WTC11 (cell line): Measurements from ENCODE around the gene HUS1. TPM values are rescaled to one million over a fixed set of nuclear protein-coding genes. Genes with fewer than 3 reads are reported as not detected.
A peak's percentile ranks its signal among the peaks of the same experiment; 100 is the strongest.

Experiments used
- ATAC-seq: fragments of 200-7000 bp; cut with Tn5 transposase; 2 replicates; pipeline ENCODE4 v1.10.0; 2021; ENCODE audit warnings: mild to moderate bottlenecking, moderate library complexity
- CTCF ChIA-PET: fragments of 300-600 bp; sonication (Branson Sonifier 250); formaldehyde crosslinking; loops from one replicate; lab custom pipeline; 2021; ENCODE audit warnings: antibody characterized with exemption; lab: Charles Lee
- POLR2A ChIA-PET: fragments of 350-600 bp; sonication (Branson Sonifier 250); formaldehyde crosslinking; loops from one replicate; lab custom pipeline; 2021; ENCODE audit warnings: antibody characterized with exemption; lab: Charles Lee
- DNase-seq: peaks from one replicate; pipeline ENCODE4 v3.0.0; 2021; ENCODE audit warnings: low spot score
- H3K27ac Mint-ChIP-seq: 2 replicates; pipeline ENCODE4 v1.8.0; 2021; ENCODE audit warnings: mixed read lengths
- H3K27me3 Mint-ChIP-seq: 2 replicates; pipeline ENCODE4 v1.8.0; 2021; ENCODE audit warnings: low read depth, mild to moderate bottlenecking, moderate library complexity, mixed read lengths
- H3K36me3 Mint-ChIP-seq: 2 replicates; pipeline ENCODE4 v1.8.0; 2021; ENCODE audit warnings: mixed read lengths
- H3K4me1 Mint-ChIP-seq: 2 replicates; pipeline ENCODE4 v1.8.0; 2022; ENCODE audit warnings: mixed read lengths
- H3K4me3 Mint-ChIP-seq: 2 replicates; pipeline ENCODE4 v1.8.0; 2021; ENCODE audit warnings: mild to moderate bottlenecking, moderate library complexity, mixed read lengths
- H3K9me3 Mint-ChIP-seq: 2 replicates; pipeline ENCODE4 v1.8.0; 2021; ENCODE audit warnings: mixed read lengths
- CTCF ChIP-seq: fragments of 200-600 bp; IDR thresholded peaks from 2 replicates; pipeline ENCODE4 v1.8.0; 2022; ENCODE audit warnings: antibody characterized with exemption
- MXD4 ChIP-seq: fragments of 250-450 bp; sonication (Bioruptor Pico); IDR thresholded peaks from 2 replicates; pipeline ENCODE4 v1.8.0; 2021; ENCODE audit warnings: mild to moderate bottlenecking, moderate library complexity, borderline replicate concordance
- SMAD4 ChIP-seq: sonication (generic); formaldehyde crosslinking; IDR thresholded peaks from 2 replicates; pipeline ENCODE4 v1.8.0; 2022; ENCODE audit warnings: mild to moderate bottlenecking, missing genetic modification reagents
- STAT6 ChIP-seq: sonication (generic); formaldehyde crosslinking; conservative IDR thresholded peaks from 2 replicates; pipeline ENCODE4 v1.8.1; 2023; ENCODE audit warnings: mild to moderate bottlenecking, low read depth, missing genetic modification reagents, moderate library complexity
- USF1 ChIP-seq: sonication (generic); formaldehyde crosslinking; IDR thresholded peaks from 2 replicates; pipeline ENCODE4 v1.8.0; 2022; ENCODE audit warnings: mild to moderate bottlenecking, missing genetic modification reagents
- ZNF281 ChIP-seq: sonication (generic); formaldehyde crosslinking; IDR thresholded peaks from 2 replicates; pipeline ENCODE4 v1.8.0; 2023; ENCODE audit warnings: mild to moderate bottlenecking, missing genetic modification reagents
- ZNF423 ChIP-seq: fragments of 250-450 bp; sonication (Bioruptor Pico); IDR thresholded peaks from 2 replicates; pipeline ENCODE4 v2.1.2; 2022; ENCODE audit warnings: mild to moderate bottlenecking, moderate library complexity
- total RNA-seq: library from RNA; stranded (reverse); gene quantifications from 3 replicates; pipeline ENCODE4 v1.2.3, GENCODE V29; 2021
- TF ChIP-seq, protein P1 (sequence below): fragments of 250-450 bp; sonication (Bioruptor Pico); IDR thresholded peaks from 2 replicates; pipeline ENCODE4 v1.9.0; 2021; ENCODE audit warnings: moderate library complexity, mild to moderate bottlenecking, inconsistent platforms, borderline replicate concordance
- TF ChIP-seq, protein P2 (sequence below): sonication (generic); formaldehyde crosslinking; IDR thresholded peaks from 2 replicates; pipeline ENCODE4 v1.8.1; 2023; ENCODE audit warnings: mild to moderate bottlenecking, missing genetic modification reagents, moderate library complexity

Gene HUS1
- total RNA-seq, 1 experiment from 2014 or later = 33.4 TPM

DNA sequence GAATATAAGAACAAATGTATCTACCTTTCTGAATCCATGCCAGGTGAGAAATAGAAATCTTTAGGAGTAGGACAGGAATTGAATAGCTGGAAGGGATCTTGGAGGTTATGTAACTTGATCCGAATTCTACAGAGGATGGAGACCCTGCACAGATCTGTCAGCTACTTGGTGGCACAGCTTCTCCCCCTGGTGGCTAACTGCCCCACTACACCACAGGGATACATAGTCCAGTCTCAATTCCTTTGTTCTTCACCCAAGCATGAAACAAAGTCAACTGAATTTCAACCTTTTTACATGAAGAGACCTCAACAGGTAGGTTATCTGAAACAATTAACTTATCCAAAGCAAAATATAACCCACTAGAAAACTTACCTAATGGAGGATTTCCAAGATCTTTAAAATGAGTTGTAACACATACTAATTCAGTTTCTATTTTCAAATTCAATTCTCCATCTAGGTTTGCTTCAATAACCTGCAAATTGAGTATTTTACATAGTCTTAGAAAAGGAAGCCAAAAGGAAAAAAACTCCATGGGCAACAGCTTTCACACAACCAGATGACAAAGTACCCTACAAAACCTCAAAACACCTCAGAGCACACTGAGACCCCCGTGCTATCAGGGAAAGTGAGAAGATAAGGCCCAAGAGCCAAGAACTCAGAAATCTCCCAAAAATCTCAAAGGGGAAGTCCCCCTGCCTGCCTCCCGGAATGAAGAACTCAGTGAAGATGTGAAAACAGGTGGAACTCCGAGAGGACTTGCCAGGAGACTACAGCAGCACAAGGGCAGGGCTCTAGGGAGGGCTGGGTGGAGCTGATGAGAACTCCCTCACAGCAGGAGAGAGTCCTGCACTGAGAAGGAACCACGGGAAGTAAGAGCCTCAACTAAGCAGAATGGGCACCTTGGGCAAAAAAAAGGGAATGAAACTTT lies 10.3 kb downstream of the HUS1 start:
- no peaks in the 10 kb centered on the region for H3K27me3 Mint-ChIP-seq
- H3K27ac Mint-ChIP-seq = peak overlapping the region; percentile 90
- DNase-seq (peak; percentile 86), ATAC-seq (peak; percentile 99)
- no peak overlapping the region; the same call in 1 of the 2 replicates for H3K4me3 Mint-ChIP-seq
- peaks cover 86% of the 10 kb centered on the region for H3K36me3 Mint-ChIP-seq
- TF ChIP-seq, protein P1, sequence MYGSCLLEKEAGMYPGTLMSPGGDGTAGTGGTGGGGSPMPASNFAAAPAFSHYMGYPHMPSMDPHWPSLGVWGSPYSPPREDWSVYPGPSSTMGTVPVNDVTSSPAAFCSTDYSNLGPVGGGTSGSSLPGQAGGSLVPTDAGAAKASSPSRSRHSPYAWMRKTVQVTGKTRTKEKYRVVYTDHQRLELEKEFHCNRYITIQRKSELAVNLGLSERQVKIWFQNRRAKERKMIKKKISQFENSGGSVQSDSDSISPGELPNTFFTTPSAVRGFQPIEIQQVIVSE (CRISPR knock-in tag) = no peak
- TF ChIP-seq, protein P2, sequence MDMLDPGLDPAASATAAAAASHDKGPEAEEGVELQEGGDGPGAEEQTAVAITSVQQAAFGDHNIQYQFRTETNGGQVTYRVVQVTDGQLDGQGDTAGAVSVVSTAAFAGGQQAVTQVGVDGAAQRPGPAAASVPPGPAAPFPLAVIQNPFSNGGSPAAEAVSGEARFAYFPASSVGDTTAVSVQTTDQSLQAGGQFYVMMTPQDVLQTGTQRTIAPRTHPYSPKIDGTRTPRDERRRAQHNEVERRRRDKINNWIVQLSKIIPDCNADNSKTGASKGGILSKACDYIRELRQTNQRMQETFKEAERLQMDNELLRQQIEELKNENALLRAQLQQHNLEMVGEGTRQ (CRISPR knock-in tag) = no peak
- peak; percentile 80 for TF ChIP-seq CTCF
- H3K9me3 Mint-ChIP-seq = no peaks in the 10 kb centered on the region
- CTCF ChIA-PET = interaction anchor here (0.6 to 2.1 kb wide), 25 partner anchors 8 to 1545 kb away, joined by 3 to 25 read pairs (median 4); no protein-coding TSS in a partner anchor
- H3K4me1 Mint-ChIP-seq = peaks cover 17% of the 10 kb centered on the region
- POLR2A ChIA-PET = interaction anchor here (0.9 to 1.2 kb wide), 2 partner anchors 121 to 141 kb away, joined by 3 read pairs; no protein-coding TSS in a partner anchor

GRCh38 chr7:47967708-47968107 lies 11.7 kb downstream of the HUS1 start:
- ChIA-PET CTCF (interaction anchor here (0.7 kb wide), 1 partner anchor 109 kb away, joined by 3 read pairs; no protein-coding TSS in a partner anchor), POLR2A (interaction anchor here (0.6 kb wide), 1 partner anchor 20 kb away, joined by 3 read pairs; no protein-coding TSS in a partner anchor)
- no peaks in the 10 kb centered on the region for H3K9me3 Mint-ChIP-seq
- no peak overlapping the region for H3K4me3 Mint-ChIP-seq
- DNase-seq (no peak), ATAC-seq (no peak)
- H3K36me3 Mint-ChIP-seq = peaks cover 85% of the 10 kb centered on the region
- H3K4me1 Mint-ChIP-seq = peaks cover 17% of the 10 kb centered on the region
- no peak overlapping the region for H3K27ac Mint-ChIP-seq
- H3K27me3 Mint-ChIP-seq = no peaks in the 10 kb centered on the region
- no peak for TF ChIP-seq SMAD4 (CRISPR knock-in tag)
- TF ChIP-seq STAT6 (CRISPR knock-in tag) = no peak
- TF ChIP-seq USF1 (CRISPR knock-in tag) = no peak
- no peak for TF ChIP-seq MXD4 (CRISPR knock-in tag)
- no peak for TF ChIP-seq ZNF423 (CRISPR knock-in tag)
- no peak for TF ChIP-seq ZNF281
